Caki2 (cell line): ENCODE measurements around the gene PGP. TPM values are rescaled to one million over a fixed set of nuclear protein-coding genes. Genes with fewer than 3 reads are reported as not detected.
A peak's percentile ranks its signal among the peaks of the same experiment; 100 is the strongest.

ENCODE experiments used
- DNase-seq: peaks from one replicate; pipeline ENCODE4 v3.0.0-alpha.2; 2015; ENCODE audit warnings: low read depth
- in situ Hi-C: cut with HindIII; loops from 2 replicates; pipeline ENCODE4 v1.10.0; 2016; ENCODE audit warnings: low sequenced_read_pairs, low pct_unique_long_range_greater_than_20kb, mixed read lengths
- total RNA-seq: library from RNA; depleted of rRNA; stranded (reverse); fragments of >200 nt; shearing (Covaris generic); gene quantifications from 2 replicates; pipeline ENCODE4 v1.2.3, GENCODE V29; 2014; ENCODE audit warnings: low replicate concordance

PGP gene
- total RNA-seq, 1 experiment from 2014 or later, result 59.6 TPM

DNA sequence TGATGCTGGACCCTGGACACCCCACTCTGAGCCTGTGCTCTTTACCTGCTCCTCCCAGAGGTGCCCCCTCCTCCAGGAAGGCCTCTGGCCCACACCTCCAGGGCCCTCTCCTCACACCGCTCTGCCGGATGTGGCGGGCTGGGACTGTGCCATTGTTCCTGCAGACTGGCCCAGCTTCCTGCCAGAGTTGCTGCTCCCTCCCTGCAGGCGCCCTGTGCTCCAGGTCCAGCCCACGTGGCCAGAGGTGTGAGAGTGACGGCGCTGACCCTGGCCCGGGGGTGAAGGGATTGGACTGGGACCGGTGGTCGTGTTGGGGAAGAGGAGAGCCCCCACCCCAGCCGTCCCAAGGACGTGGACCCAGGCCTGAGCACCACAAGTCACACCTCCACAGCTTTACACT, 14.5 kb upstream of the PGP start:
- in situ Hi-C loops, result no loop called here
- no peak for DNase-seq

DNA sequence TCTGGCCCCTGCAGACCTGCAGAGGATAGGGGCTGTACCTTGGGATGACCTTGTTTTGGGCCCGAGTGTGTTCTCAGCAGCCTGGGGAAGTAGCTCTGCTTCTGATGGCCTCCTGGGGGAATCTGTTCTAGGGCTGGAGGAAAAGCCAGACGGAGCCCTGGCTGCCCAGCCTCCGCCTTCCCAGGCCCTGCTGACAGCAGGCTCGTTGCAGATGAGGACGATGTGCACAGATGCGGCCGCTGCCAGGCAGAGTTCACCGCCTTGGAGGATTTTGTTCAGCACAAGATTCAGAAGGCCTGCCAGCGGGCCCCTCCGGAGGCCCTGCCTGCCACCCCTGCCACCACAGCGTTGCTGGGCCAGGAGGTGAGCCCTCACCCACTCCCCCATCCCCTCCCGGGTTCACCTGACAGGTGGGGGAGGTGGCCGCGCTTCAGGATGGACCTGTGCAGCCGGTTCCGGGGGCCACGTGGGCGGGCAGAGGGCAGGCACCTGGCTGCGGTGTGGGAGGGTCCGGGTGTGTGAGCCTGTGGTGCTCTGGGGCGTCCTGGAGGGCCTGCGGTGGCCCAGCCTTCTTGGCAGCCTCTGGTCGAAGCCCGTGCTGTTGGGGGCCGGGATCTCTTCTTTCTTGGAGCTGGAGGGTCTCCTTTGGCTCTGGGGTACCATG, 13.7 kb upstream of the PGP start:
- in situ Hi-C loops, result no loop called here
- DNase-seq, result no peak

DNA sequence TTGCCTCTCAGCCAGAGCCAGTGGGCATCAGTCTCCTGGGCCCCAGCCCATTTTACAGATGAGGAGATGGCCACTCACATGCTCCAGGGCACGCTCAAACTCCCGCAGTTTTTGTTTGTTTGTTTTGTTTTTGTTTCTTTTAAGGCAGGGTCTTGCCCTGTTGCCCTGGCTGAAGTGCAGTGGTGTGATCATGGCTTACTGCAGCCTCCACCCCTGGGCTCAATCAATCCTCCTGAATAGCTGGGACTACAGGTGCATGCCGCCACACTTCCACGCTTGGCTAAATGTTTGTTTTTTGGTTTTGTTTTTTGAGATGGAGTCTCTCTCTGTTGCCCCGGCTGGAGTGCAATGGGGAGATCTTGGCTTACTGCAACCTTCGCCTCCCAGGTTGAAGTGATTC, 12.3 kb upstream of the PGP start:
- in situ Hi-C loops, result no loop called here
- DNase-seq, result no peak

DNA sequence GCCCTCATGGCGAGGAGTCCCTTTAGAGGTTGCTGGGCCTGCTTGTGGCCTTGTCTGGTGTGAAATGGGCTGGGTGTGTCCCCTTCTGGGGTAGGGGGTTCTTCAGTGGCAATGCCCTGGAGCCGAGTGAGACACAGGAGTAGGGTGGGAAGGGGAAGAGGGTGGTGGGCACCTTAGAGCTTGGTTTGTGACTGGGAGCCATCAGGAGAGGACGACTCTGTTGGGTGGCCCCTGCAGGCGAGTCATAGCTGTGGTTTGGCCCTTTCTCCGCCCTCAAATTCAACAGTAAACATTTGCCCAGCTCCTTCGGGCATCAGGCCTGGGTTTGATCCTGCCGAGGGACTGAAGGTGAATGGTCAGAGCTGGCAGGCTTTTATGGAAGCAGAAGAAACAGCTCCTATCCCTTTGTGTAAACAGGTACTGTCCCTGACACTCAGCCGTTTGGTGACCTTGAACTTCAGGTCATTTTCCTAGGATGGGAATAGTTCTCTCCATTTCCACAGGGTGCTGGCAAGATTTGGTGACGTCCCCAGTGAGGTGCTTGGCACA, 11.7 kb upstream of the PGP start:
- DNase-seq, result peak; percentile 52
- in situ Hi-C loops, result no loop called here

DNA sequence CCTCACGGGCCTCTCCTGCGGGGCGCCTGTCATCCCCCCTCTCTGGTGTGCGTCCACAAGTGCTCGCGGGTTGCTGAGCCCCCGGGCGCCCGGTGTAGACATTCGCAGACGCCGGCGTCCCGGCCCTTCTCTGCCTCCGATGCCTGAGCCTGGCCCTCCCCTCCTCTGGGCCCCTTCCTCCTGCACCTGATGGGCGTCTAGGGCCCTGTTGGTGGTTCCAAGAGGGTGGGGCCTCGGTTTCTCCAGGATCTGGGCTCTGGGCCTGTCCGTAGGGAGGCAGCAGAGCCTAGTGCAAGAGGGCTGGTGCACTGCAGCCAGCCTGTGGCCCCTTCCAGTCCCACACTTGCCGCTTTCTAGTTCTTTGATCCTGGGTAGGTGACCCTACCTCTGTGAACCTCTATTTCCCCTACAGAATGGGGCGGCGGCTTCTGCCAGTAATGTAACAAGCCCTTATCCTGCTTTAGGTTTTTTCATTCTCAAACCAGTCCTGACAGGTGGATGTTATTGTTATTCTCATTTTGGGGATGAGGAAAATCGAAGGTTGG, 9.4 kb upstream of the PGP start:
- in situ Hi-C loops, result no loop called here
- DNase-seq, result peak; percentile 61

DNA sequence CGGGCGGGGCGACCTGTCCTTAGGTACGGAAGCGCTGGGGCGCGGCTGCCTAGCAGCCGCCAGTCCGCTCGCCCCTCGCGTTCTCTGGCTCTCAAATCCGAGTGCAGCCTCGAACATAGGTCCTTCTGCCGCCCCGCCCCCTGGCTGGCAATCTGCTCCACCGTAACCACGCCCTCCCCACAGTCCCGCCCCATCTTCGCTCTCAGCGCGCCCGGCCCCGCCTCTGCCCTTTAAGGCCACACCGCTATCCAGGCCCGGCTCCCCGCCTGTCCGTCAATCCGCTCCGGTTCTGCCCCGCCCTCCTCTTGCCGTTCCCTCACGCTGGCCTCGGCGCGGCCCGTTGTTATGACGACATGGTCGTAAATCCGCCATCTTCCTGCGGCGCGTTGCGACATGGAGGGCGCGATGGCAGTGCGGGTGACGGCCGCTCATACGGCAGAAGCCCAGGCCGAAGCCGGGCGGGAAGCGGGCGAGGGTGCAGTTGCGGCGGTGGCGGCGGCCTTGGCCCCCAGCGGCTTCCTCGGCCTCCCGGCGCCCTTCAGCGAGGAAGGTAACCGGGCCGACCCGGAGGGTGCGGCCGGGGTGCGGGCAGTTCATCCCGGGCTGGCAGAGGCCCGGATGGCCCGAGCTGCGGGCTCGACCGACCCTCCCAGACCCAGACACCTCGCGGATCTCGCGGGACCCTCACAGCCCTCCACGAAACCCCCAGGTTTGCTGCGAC, 8.7 kb upstream of the PGP start, which contains the start of gene E4F1:
E4F1 (plus strand) TSS at position 371 of the 721 bp plus-strand sequence; CDS start at position 394, 23 bp downstream.
- in situ Hi-C loops, result no loop called here
- DNase-seq, result peak; percentile 100

DNA sequence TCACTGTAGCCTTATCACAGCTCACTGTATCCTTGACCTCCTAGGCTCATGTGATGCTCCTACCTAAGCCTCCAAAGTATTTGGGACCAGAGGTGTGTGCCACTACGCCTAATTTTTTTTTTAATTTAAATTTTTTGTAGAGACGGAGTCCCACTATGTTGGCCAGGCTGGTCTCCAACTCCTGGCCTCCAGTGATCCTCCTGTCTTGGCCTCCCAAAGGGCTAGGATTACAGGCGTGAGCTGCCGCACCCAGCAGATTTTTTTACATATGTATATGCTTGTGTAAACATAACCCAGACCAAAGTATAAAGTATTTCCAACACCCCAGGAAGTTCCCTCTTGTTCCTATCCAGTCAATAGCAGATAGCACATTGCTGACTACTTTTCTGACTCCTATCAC, 1.7 kb upstream of the PGP start:
- in situ Hi-C loops, result no loop called here
- no peak for DNase-seq

DNA sequence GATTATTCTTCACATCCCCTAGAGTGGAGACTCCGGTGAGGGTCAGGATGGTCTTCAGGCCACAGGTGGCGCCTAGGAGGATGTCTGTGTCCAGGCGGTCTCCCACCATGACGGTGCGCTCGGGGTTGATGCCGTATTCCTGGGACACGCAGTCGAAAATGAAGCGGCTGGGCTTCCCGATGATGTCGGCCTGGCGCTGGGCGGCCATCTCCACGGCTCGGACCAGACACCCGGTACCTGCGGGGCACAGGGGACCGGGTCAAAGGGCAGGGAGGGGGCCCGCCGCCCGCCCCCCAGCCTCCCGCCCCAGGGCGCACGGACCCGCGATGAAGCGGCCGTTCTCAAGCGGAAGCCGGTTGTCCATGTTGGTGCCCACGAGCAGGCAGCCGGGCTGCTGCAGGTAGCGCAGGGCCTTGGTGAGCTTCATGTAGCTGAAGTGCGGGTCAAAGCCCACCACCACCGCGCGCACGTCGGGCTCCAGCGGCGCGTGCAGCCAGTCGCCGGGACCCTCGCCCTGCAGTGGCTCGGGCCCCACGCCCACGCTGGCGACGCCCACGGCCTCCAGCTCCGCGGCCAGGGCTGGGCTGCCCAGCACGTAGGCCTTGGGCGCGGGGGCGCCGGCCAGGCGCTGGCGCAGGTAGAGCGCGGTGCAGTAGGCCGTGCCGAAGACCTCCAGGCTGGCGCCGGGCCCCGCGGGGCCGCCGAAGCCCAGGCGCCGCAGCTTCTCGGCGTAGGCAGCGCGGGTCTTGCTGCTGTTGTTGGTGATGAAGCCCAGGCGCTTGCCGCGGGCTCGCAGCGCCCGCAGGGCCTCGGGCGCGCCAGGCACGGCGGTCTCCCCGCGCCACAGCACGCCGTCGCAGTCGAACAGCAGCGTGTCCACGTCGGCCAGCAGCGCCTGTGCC, 572 bp downstream of the PGP start:
- peak; percentile 51 for DNase-seq
- in situ Hi-C loops, result no loop called here

DNA sequence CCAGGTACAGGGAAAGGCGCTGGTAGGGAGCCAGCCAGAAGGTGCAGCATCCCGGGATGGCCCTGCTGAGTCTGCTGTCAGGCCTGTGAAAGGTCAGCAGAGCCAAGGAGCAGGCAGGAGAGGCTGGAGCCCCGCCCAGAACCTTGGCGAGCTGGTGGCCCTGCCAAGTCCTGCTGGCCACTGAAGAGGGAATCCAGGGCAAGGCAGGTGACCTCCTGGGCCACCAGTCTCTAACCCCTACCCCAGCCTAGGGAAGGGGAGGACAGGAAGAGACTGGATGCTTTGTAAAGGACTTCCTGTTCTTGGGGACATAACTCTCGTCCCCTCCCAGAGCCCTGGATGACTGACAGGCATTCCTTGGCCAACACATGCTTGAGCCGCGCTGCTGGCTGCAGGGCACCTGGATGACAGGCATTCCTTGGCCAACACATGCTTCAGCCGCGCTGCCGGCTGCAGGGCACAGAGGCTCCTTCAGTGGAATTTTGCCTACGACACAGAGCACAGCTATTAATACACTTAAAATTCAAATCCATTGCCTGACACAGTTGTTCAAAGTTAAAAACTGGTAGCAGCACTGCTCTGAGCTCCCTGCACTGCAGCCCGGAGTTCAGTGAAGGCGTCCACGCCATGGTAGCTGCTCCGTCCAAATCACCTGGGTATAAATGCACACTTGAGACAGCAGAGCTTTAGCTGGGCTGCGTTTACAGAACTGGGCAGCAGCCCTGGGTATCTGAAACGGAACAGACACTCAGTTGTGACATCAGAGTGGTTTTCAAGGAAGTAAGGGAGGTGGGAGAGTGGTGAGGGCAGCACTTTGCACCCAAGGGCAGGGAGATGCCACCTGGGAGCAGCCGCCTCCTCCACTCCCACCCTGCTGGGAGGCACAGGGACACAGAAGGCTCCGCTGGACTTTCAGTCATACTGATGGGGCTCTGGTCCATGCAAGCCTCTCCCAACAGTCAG, 2.0 kb downstream of the PGP start:
- DNase-seq, result peak; percentile 66
- in situ Hi-C loops, result no loop called here

DNA sequence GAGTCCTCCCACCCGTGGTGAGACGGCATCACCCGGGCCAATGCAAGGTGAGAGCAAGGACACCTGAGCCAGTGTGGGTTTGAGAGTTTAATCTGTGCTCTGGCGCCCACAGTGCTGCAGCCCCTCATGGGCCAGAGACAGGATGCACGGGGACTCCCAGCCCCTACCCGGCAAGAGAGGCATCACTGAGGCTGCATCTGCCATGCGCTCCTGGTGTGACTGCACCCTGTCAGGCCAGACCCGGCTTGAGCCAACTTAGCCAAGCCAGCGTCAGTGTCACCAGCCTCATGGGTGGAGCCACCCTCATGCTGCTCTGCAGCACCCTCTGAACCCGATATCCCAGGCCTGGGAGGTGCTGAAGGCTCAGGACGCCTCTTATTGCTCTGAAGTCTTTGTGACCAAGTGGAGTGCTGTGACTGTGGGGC, 2.7 kb downstream of the PGP start:
- in situ Hi-C loops, result no loop called here
- DNase-seq, result no peak

DNA sequence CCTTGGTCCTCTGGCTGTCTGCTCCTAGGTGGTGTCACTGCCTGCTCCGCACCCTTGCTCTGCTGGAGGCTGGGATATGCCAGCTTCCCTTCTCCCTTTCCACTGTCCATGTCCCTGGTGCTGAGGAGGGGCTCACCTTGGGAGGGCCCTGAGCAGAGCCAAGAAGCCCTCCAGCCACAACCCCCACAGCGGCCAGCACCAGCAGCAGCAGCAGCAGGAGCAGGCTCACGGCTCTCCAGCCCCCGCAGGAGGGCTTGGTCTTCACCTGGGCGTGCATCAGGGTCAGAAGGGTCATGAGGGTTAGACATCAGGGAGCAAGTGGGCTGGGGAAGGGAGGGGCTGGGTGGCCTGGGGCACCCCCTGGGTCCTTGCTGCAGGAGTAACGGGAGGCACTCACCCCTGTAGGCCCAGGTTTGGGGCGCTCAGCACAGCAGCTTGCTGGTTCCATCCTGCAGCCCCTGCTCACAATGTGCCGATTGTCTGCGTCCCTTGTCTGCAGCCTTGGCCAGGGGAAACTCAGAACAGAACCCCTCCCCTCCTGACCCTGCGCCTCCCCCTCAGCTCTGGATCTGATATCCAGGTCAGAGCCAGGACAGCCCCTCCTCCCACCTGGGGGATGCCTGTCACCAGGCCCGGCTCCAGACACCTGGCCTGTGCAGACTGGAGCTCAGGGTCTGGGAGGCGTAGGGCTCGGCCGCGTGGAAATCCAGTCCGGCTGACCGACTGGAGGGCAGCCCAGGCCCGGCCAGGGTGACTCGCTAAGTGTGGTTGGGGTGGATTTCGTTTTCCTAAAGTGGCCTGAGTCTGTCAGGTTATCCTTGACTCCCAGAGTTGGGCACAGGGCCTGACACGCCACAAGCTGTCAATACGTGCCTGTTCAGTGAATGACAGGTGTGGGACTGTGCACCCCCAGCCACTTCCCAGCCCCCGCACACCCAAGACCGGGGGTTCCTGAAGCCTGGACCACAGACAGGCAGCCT, 4.0 kb downstream of the PGP start, which contains the start of gene BRICD5:
BRICD5 (minus strand) TSS at position 478 of the 980 bp plus-strand sequence; CDS start at position 448, 30 bp downstream.
- in situ Hi-C loops, result no loop called here
- no peak for DNase-seq

DNA sequence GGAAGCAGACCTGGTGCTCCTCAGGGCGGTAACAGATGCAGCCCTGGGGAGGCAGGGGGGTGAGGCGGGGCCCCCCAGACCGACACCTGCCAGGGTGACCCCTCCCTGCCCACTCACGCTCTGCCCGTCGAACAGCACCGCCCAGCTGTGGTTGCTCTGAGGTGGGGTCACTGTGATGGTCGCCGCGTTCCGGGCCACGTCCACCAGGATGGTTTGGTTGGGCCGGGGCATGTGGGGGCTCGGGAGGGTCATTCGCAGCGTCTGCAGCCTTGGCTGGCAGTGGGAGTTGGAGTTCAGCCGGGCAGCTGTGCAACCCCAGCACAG, 4.7 kb downstream of the PGP start:
- DNase-seq, result no peak
- in situ Hi-C loops, result no loop called here

DNA sequence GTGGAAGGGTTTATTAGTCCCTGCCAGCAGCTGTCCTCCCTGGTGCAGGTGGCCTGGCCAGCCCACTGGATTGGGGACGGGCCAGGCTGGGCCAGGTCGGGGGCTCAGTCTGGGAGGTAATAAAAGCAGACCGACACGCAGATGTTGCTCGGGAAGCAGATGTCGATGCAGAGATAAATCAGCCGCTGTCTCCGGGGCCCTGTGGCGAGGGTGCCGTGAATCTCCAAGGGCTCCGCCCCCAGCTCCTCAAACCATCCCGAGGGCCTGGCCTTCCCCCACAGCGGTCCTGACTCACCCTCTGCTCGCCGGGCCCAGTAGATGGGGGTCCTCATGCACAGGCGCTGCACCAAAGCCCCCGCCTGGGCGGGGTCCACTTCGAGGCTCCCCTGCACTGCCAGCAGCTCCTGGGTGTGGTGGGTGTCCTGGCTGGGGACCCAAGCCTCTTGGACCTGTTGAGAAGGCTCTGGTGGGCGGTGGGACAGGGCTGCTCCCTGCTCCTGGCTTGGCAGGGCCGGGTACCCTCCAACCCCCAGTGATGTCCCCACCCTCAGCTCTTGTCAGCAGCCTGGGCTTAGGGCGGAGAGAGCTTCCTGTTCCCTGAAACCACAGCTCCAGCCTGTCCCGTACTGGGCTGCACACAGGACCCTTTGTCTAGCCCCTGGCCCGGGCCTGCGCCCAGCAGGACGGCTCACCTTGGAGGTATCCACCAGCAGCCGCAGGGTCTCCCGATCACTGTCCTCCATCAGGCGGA, 5.2 kb downstream of the PGP start:
- DNase-seq, result no peak

DNA sequence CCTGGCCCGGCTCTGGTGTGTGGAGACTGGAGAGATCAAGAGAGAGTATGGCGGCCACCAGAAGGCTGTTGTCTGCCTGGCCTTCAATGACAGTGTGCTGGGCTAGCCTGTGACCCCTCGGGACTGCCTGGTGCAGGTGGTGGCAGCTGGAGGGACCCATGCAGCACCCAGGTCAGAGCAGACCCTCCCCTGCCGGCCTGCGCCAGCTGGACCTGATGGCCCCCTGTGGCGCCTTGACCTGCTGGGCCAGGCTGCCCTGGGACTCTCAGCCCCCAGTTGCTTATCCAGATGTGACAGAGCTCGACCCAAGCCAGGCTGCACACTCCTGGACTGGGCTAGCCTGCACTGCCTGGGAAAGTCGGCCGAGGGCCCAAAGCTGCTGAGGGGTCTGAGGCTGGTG, 5.9 kb downstream of the PGP start:
- in situ Hi-C loops, result no loop called here
- DNase-seq, result no peak

More for the DNA sequence above, 5.2 kb downstream of the PGP start:
- in situ Hi-C loops, result no loop called here

DNA sequence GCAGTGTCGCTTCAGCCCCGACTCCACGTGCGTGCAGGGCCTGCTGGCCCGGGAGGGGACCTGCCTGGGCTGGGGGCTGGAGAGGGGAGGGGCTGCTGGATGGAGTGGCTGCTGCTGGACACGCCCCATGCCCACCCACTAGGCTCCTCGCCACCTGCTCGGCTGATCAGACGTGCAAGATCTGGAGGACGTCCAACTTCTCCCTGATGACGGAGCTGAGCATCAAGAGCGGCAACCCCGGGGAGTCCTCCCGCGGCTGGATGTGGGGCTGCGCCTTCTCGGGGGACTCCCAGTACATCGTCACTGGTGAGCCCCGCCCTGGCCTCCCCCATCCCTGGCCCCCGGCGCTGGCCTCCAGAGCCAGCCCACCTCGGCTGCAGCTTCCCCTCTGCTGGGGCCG, 6.3 kb downstream of the PGP start:
- DNase-seq, result no peak
- in situ Hi-C loops, result no loop called here

DNA sequence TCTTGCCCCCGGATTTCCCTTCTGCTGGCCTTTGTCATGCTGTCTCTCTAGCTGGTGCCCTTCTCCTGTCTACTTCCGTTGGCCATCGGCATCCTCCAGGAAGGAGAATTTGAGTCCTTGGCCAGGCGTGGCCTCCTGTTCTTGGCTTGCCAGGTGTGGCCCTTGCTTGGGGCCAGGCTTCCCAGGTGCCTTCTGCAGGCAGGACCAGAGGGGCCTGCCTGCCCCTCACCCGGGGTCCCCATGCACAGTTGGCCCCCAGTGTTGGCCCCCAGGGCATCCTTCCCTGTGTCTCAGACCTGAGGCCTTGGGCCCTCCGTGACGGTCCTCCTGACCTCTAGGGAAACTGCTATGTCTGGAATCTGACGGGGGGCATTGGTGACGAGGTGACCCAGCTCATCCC, 6.8 kb downstream of the PGP start:
- DNase-seq, result no peak
- in situ Hi-C loops, result no loop called here
